LNCaP clone FGC (cell line): Measurements from ENCODE around the gene IKBKG.

Experiments
- DNase-seq: peaks from one replicate; pipeline ENCODE4 v3.0.0-alpha.2; 2011; ENCODE audit warnings: low read depth
- H3K4me3 ChIP-seq: 2 replicates; pipeline ENCODE4 v1.5.1; 2011; ENCODE audit warnings: mild to moderate bottlenecking, low read depth, low read length, control low read depth
- CTCF ChIP-seq: IDR thresholded peaks from 2 replicates; pipeline ENCODE4 v1.5.1; 2012; ENCODE audit warnings: mild to moderate bottlenecking; ENCODE audit not compliant: control insufficient read depth, insufficient read depth; ENCODE audit errors: extremely low read depth

Gene IKBKG

GRCh38 chrX:154597221-154597620 is 49.8 kb downstream of the IKBKG start:
- TF ChIP-seq CTCF = no peak
- no peak overlapping the region for H3K4me3 ChIP-seq
- no peak for DNase-seq

- no peak for DNase-seq
- no peak overlapping the region for H3K4me3 ChIP-seq
- TF ChIP-seq CTCF = no peak
These were observed 51.2 kb downstream of the IKBKG start for GRCh38 chrX:154598656-154599055.

GRCh38 chrX:154599531-154599930 is 52.1 kb downstream of the IKBKG start:
- TF ChIP-seq CTCF = no peak
- no peak for DNase-seq
- no peak overlapping the region for H3K4me3 ChIP-seq

GRCh38 chrX:154600759-154601374 is 53.4 kb downstream of the IKBKG start:
- no peak overlapping the region for H3K4me3 ChIP-seq
- DNase-seq = no peak
- no peak for TF ChIP-seq CTCF

GRCh38 chrX:154602226-154602625 is 54.8 kb downstream of the IKBKG start:
- TF ChIP-seq CTCF = no peak
- H3K4me3 ChIP-seq = no peak overlapping the region
- no peak for DNase-seq

GRCh38 chrX:154602766-154603437 is 55.5 kb downstream of the IKBKG start:
- DNase-seq = no peak
- no peak for TF ChIP-seq CTCF
- H3K4me3 ChIP-seq = no peak overlapping the region
